B cell (primary cell): ENCODE measurements around the gene AGAP1. TPM values are rescaled to one million over a fixed set of nuclear protein-coding genes. Genes with fewer than 3 reads are reported as not detected.

Experiments
- ATAC-seq: fragments of 200-7000 bp; cut with Tn5 transposase; one replicate; pipeline ENCODE4 v1.10.0; 2021; ENCODE audit warnings: low read depth, mild to moderate bottlenecking, moderate number of reproducible peaks, moderate library complexity
- CTCF ChIA-PET: fragments of 350-600 bp; sonication (Branson Sonifier 250); formaldehyde crosslinking; loops from one replicate; lab custom pipeline; 2021; ENCODE audit warnings: antibody characterized with exemption, inconsistent platforms; lab: Charles Lee
- POLR2A ChIA-PET: fragments of 350-600 bp; sonication (Branson Sonifier 250); formaldehyde crosslinking; loops from one replicate; lab custom pipeline; 2021; ENCODE audit warnings: antibody characterized with exemption; lab: Charles Lee
- DNase-seq: peaks from one replicate; pipeline ENCODE4 v3.0.0; 2013
- H2AFZ ChIP-seq: 2 replicates; pipeline ENCODE4 v1.6.1; 2012; ENCODE audit warnings: mild to moderate bottlenecking, low read depth, low read length; ENCODE audit not compliant: insufficient read depth, poor library complexity, severe bottlenecking
- H3K27ac ChIP-seq, 2 donors: 1 replicate in 1 of 2; 2 replicates in 1 of 2; pipeline ENCODE4 v1.5.1; 2012 to 2013; ENCODE audit warnings: low read length in 2 of 2, mild to moderate bottlenecking in 2 of 2, moderate library complexity in 1 of 2
- H3K27me3 ChIP-seq, 4 experiments: fragments of 200-600 bp in 1 of 4; sonication (generic) in 1 of 4; replicated peaks in 1 of 4; 1 replicate in 2 of 4; 2 replicates in 2 of 4; pipeline versions ENCODE4 v1.6.1 to v1.7.0; 2013 to 2016; ENCODE audit warnings: low read length in 3 of 4, mild to moderate bottlenecking in 2 of 4, mixed read lengths in 1 of 4, moderate library complexity in 1 of 4; ENCODE audit not compliant: insufficient read depth in 4 of 4, control insufficient read depth in 3 of 4; ENCODE audit errors: control extremely low read depth in 1 of 4
- H3K36me3 ChIP-seq, 2 experiments: replicated peaks in 1 of 2; 1 replicate in 1 of 2; 2 replicates in 1 of 2; pipeline versions ENCODE4 v1.6.1 to v1.7.1; 2013; ENCODE audit warnings: low read length in 1 of 2; ENCODE audit not compliant: insufficient read depth in 2 of 2, control insufficient read depth in 1 of 2; ENCODE audit errors: control extremely low read depth in 1 of 2, extremely low read depth in 1 of 2
- H3K4me1 ChIP-seq, 2 donors: fragments of 200-600 bp in 1 of 2; sonication (generic) in 1 of 2; 1 replicate in 1 of 2; 2 replicates in 1 of 2; pipeline versions ENCODE4 v1.5.1 to v1.6.1; 2013 to 2017; ENCODE audit warnings: low read length in 2 of 2; ENCODE audit not compliant: control insufficient read depth in 2 of 2, insufficient read depth in 2 of 2
- H3K4me2 ChIP-seq: replicated peaks from 2 replicates; pipeline ENCODE3; 2012; ENCODE audit warnings: mild to moderate bottlenecking, low read depth, low read length; ENCODE audit not compliant: poor library complexity, severe bottlenecking
- H3K4me3 ChIP-seq, 5 experiments: fragments of 200-600 bp in 1 of 5; sonication (generic) in 1 of 5; 1 replicate in 3 of 5; 2 replicates in 2 of 5; pipeline versions ENCODE4 v1.5.1 to v1.7.0; 2011 to 2016; ENCODE audit warnings: low read length in 4 of 5, mild to moderate bottlenecking in 4 of 5, low read depth in 2 of 5, control low read depth in 1 of 5, moderate library complexity in 1 of 5; ENCODE audit not compliant: insufficient read depth in 1 of 5; ENCODE audit errors: control extremely low read depth in 1 of 5, extremely low read depth in 1 of 5
- H3K79me2 ChIP-seq: fragments of 200-600 bp; sonication (generic); one replicate; pipeline ENCODE4 v1.6.0; 2016; ENCODE audit warnings: low read length; ENCODE audit not compliant: control insufficient read depth, insufficient read depth
- H3K9ac ChIP-seq: fragments of 200-600 bp; sonication (generic); 2 replicates; pipeline ENCODE4 v1.6.1; 2017; ENCODE audit warnings: mild to moderate bottlenecking, low read length, moderate library complexity
- H3K9me3 ChIP-seq, 3 donors: one replicate each; pipeline versions ENCODE4 v1.6.1 to v1.7.1; 2013; ENCODE audit warnings: low read length in 2 of 3; ENCODE audit not compliant: control insufficient read depth in 2 of 3, insufficient read depth in 1 of 3; ENCODE audit errors: control extremely low read depth in 1 of 3
- H4K20me1 ChIP-seq: 2 replicates; pipeline ENCODE4 v1.6.0; 2012; ENCODE audit warnings: mild to moderate bottlenecking, low read length; ENCODE audit not compliant: insufficient read depth, control insufficient read depth, poor library complexity, severe bottlenecking
- H3K27ac Mint-ChIP-seq: one replicate; pipeline ENCODE4 v1.8.0; 2021; ENCODE audit warnings: mixed read lengths
- H3K27me3 Mint-ChIP-seq: one replicate; pipeline ENCODE4 v1.8.0; 2021; ENCODE audit warnings: mixed read lengths
- H3K4me1 Mint-ChIP-seq: one replicate; pipeline ENCODE4 v1.8.0; 2021; ENCODE audit warnings: mixed read lengths
- H3K4me3 Mint-ChIP-seq: one replicate; pipeline ENCODE4 v1.8.0; 2021; ENCODE audit warnings: mixed read lengths
- H3K9me3 Mint-ChIP-seq: one replicate; pipeline ENCODE4 v1.8.0; 2022; ENCODE audit warnings: mixed read lengths; ENCODE audit not compliant: insufficient read depth
- EZH2 ChIP-seq: IDR thresholded peaks from 2 replicates; pipeline ENCODE4 v1.6.1; 2012; ENCODE audit warnings: borderline replicate concordance, low read depth, mild to moderate bottlenecking, moderate library complexity, low read length; ENCODE audit not compliant: insufficient read depth, poor library complexity, severe bottlenecking
- WGBS: methylation state at CpG from one replicate; pipeline ENCODE4 v1.1.5; 2013; ENCODE audit warnings: missing lambda C conversion rate; ENCODE audit not compliant: insufficient coverage; 5-methylcytosine and 5-hydroxymethylcytosine counted together
- intact Hi-C: fragments of 100-400 bp; cut with micrococcal nuclease; formaldehyde crosslinking; loops from one replicate; pipeline ENCODE4 v1.10.0; 2022
- polyA plus RNA-seq: library from polyadenylated mRNA; depleted of rRNA; stranded (reverse); fragments of >200 nt; gene quantifications from 2 replicates; pipeline ENCODE4 v1.2.3, GENCODE V29; 2012
- total RNA-seq, 2 donors: library from RNA; stranded (reverse); fragments of 120-200 nt in 1 of 2; gene quantifications; 1 replicate in 1 of 2; 2 replicates in 1 of 2; pipeline versions ENCODE4 v1.2.3 to v1.2.4, GENCODE V29; 2013 to 2022
- TF ChIP-seq, protein P1 (sequence below): fragments of 200-600 bp; IDR thresholded peaks from one replicate; pipeline ENCODE4 v1.8.0; 2022; ENCODE audit warnings: antibody characterized with exemption, mild to moderate bottlenecking

The AGAP1 gene
- total and polyA plus RNA-seq, 2 donors (not counting 1 experiment from before 2014, with no cell fraction given), result 0.01 TPM; not detected in 1

DNA sequence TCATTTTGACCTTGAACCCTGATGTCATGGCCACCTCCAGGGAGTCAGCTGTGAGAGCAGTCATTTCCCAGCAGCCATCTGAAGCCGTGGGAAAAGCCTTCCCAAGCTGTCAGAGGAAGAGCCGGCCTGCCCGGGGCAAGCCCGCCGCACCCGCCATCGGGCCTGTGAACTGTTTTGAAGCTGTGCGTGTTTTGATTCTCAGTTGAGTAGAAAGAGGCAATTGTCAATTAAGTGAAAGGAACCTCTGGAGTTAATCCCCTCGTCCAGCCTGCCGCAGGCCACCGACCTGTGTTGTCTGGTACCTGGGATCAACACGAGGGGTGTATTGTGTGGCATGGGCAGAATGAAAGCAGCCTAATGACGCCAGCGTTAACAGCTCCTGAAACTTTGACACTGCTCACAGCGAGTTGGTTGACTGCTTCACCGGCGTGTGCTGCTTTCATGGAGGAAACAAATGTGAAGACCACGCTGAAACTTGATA lies 318.4 kb downstream of the AGAP1 start:
- no peaks in the 10 kb centered on the region for H4K20me1 ChIP-seq
- CTCF ChIA-PET, result no interaction called here
- no peak overlapping the region for H2AFZ ChIP-seq
- H3K27ac ChIP-seq, result no peak overlapping the region
- H3K9me3 Mint-ChIP-seq, result no peaks in the 10 kb centered on the region
- no peaks in the 10 kb centered on the region for H3K27me3 ChIP-seq
- 95% methylated on average over 18 of the region's 18 CpGs for WGBS
- H3K4me2 ChIP-seq, result no peak overlapping the region
- H3K27me3 Mint-ChIP-seq, result no peaks in the 10 kb centered on the region
- DNase-seq, result no peak
- no peak overlapping the region for H3K9ac ChIP-seq
- intact Hi-C loops, result no loop called here
- H3K4me1 ChIP-seq, result no peaks in the 10 kb centered on the region
- no peak for ATAC-seq
- POLR2A ChIA-PET, result no interaction called here
- no peaks in the 10 kb centered on the region for H3K4me1 Mint-ChIP-seq
- no peak for TF ChIP-seq EZH2
- TF ChIP-seq, protein P1, sequence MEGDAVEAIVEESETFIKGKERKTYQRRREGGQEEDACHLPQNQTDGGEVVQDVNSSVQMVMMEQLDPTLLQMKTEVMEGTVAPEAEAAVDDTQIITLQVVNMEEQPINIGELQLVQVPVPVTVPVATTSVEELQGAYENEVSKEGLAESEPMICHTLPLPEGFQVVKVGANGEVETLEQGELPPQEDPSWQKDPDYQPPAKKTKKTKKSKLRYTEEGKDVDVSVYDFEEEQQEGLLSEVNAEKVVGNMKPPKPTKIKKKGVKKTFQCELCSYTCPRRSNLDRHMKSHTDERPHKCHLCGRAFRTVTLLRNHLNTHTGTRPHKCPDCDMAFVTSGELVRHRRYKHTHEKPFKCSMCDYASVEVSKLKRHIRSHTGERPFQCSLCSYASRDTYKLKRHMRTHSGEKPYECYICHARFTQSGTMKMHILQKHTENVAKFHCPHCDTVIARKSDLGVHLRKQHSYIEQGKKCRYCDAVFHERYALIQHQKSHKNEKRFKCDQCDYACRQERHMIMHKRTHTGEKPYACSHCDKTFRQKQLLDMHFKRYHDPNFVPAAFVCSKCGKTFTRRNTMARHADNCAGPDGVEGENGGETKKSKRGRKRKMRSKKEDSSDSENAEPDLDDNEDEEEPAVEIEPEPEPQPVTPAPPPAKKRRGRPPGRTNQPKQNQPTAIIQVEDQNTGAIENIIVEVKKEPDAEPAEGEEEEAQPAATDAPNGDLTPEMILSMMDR, result no peak
- no peak overlapping the region for H3K27ac Mint-ChIP-seq
- no peaks in the 10 kb centered on the region for H3K36me3 ChIP-seq
- H3K79me2 ChIP-seq, result no peaks in the 10 kb centered on the region
- H3K9me3 ChIP-seq, result peaks cover 0 to 3% (median 0%) of the 10 kb centered on the region in 3 donors
- H3K4me3 Mint-ChIP-seq, result no peak overlapping the region
- H3K4me3 ChIP-seq, result no peak overlapping the region

- ChIA-PET CTCF (no interaction called here), POLR2A (no interaction called here)
- no peak overlapping the region for H2AFZ ChIP-seq
- 92% methylated on average over 12 of the region's 12 CpGs for WGBS
- Mint-ChIP-seq H3K27me3 (no peaks in the 10 kb centered on the region), H3K27ac (no peak overlapping the region), H3K9me3 (no peaks in the 10 kb centered on the region), H3K4me3 (no peak overlapping the region), H3K4me1 (no peaks in the 10 kb centered on the region)
- H3K4me1 ChIP-seq, result no peaks in the 10 kb centered on the region
- no peak for ATAC-seq
- no peaks in the 10 kb centered on the region for H4K20me1 ChIP-seq
- H3K27me3 ChIP-seq, result no peaks in the 10 kb centered on the region
- intact Hi-C loops, result no loop called here
- H3K4me3 ChIP-seq, result no peak overlapping the region
- no peak overlapping the region for H3K27ac ChIP-seq
- H3K9ac ChIP-seq, result no peak overlapping the region
- DNase-seq, result no peak
- no peak for TF ChIP-seq EZH2
- TF ChIP-seq, protein P1, result no peak
- no peaks in the 10 kb centered on the region for H3K79me2 ChIP-seq
- no peaks in the 10 kb centered on the region for H3K36me3 ChIP-seq
- peaks cover 0 to 3% (median 0%) of the 10 kb centered on the region in 3 donors for H3K9me3 ChIP-seq
- H3K4me2 ChIP-seq, result no peak overlapping the region
Measured at GRCh38 chr2:235813398-235813797, 319.6 kb downstream of the AGAP1 start.
